Mesothelial cell of epicardium (in vitro differentiated cells): ENCODE data around the gene KCNQ2. TPM values are rescaled to one million over a fixed set of nuclear protein-coding genes. Genes with fewer than 3 reads are reported as not detected.

Experiments
- DNase-seq, 2 experiments: peaks; one replicate each; pipeline ENCODE4 v3.0.0; 2021; ENCODE audit warnings: low spot score in 2 of 2; ENCODE audit not compliant: unreplicated experiment in 2 of 2
- H3K27ac Mint-ChIP-seq: 2 replicates; pipeline ENCODE4 v1.8.0; 2021; ENCODE audit warnings: mixed read lengths
- H3K27me3 Mint-ChIP-seq: 2 replicates; pipeline ENCODE4 v1.8.0; 2021; ENCODE audit warnings: low read depth, mixed read lengths
- H3K36me3 Mint-ChIP-seq: 2 replicates; pipeline ENCODE4 v1.8.0; 2021; ENCODE audit warnings: mixed read lengths
- H3K4me1 Mint-ChIP-seq: 2 replicates; pipeline ENCODE4 v1.8.0; 2021; ENCODE audit warnings: mixed read lengths
- H3K4me3 Mint-ChIP-seq: 2 replicates; pipeline ENCODE4 v1.8.0; 2021; ENCODE audit warnings: mild to moderate bottlenecking, moderate library complexity, mixed read lengths
- H3K9me3 Mint-ChIP-seq: 2 replicates; pipeline ENCODE4 v1.8.0; 2021; ENCODE audit warnings: mixed read lengths
- CTCF ChIP-seq: fragments of 200-600 bp; sonication (generic); IDR thresholded peaks from one replicate; pipeline ENCODE4 v1.5.0; 2021; ENCODE audit warnings: antibody characterized with exemption; ENCODE audit not compliant: unreplicated experiment
- total RNA-seq: library from RNA; stranded (reverse); gene quantifications from 3 replicates; pipeline ENCODE4 v1.2.1, GENCODE V29; 2021

The KCNQ2 gene
- total RNA-seq, 1 donor from 2014 or later, result 11.8 TPM

- no peak for TF ChIP-seq CTCF
- no peaks in the 10 kb centered on the region for H3K9me3 Mint-ChIP-seq
- H3K27me3 Mint-ChIP-seq, result peaks cover 9% of the 10 kb centered on the region
- no peak for DNase-seq
- H3K4me3 Mint-ChIP-seq, result no peak overlapping the region
- H3K36me3 Mint-ChIP-seq, result no peaks in the 10 kb centered on the region
- H3K27ac Mint-ChIP-seq, result no peak overlapping the region
- H3K4me1 Mint-ChIP-seq, result no peaks in the 10 kb centered on the region
Measured at GRCh38 chr20:63419299-63419698, 53.2 kb downstream of the KCNQ2 start.

- DNase-seq, result no peak
- H3K4me3 Mint-ChIP-seq, result no peak overlapping the region
- no peaks in the 10 kb centered on the region for H3K9me3 Mint-ChIP-seq
- H3K4me1 Mint-ChIP-seq, result no peaks in the 10 kb centered on the region
- no peak for TF ChIP-seq CTCF
- H3K27me3 Mint-ChIP-seq, result peaks cover 9% of the 10 kb centered on the region
- no peak overlapping the region for H3K27ac Mint-ChIP-seq
- no peaks in the 10 kb centered on the region for H3K36me3 Mint-ChIP-seq
Measured at GRCh38 chr20:63418617-63419016, 53.8 kb downstream of the KCNQ2 start.

- TF ChIP-seq CTCF, result no peak
- no peak overlapping the region for H3K27ac Mint-ChIP-seq
- DNase-seq, result no peak
- H3K27me3 Mint-ChIP-seq, result peaks cover 11% of the 10 kb centered on the region
- H3K4me1 Mint-ChIP-seq, result no peaks in the 10 kb centered on the region
- H3K36me3 Mint-ChIP-seq, result no peaks in the 10 kb centered on the region
- no peak overlapping the region for H3K4me3 Mint-ChIP-seq
- H3K9me3 Mint-ChIP-seq, result no peaks in the 10 kb centered on the region
Measured at GRCh38 chr20:63417738-63418120, 54.7 kb downstream of the KCNQ2 start.

- H3K36me3 Mint-ChIP-seq, result no peaks in the 10 kb centered on the region
- H3K9me3 Mint-ChIP-seq, result no peaks in the 10 kb centered on the region
- peaks cover 11% of the 10 kb centered on the region for H3K27me3 Mint-ChIP-seq
- no peak overlapping the region for H3K4me3 Mint-ChIP-seq
- H3K4me1 Mint-ChIP-seq, result no peaks in the 10 kb centered on the region
- H3K27ac Mint-ChIP-seq, result no peak overlapping the region
- TF ChIP-seq CTCF, result no peak
- DNase-seq, result no peak
Measured at GRCh38 chr20:63417097-63417737, 55.2 kb downstream of the KCNQ2 start.

GRCh38 chr20:63416631-63417030 is 55.8 kb downstream of the KCNQ2 start:
- Mint-ChIP-seq H3K27me3 (peaks cover 11% of the 10 kb centered on the region), H3K9me3 (no peaks in the 10 kb centered on the region), H3K36me3 (no peaks in the 10 kb centered on the region), H3K4me1 (no peaks in the 10 kb centered on the region), H3K4me3 (no peak overlapping the region), H3K27ac (no peak overlapping the region)
- no peak for DNase-seq
- no peak for TF ChIP-seq CTCF
